Activated T-cell treated with anti-CD3 and anti-CD28 coated beads, Interleukin-2, amount 50 U/mL, for 48 hours (primary cell): ENCODE measurements around the gene POLR2H.

Source experiments
- DNase-seq, 2 experiments: peaks; one replicate each; pipeline ENCODE4 v3.0.0-alpha.2; 2020

POLR2H gene

DNA sequence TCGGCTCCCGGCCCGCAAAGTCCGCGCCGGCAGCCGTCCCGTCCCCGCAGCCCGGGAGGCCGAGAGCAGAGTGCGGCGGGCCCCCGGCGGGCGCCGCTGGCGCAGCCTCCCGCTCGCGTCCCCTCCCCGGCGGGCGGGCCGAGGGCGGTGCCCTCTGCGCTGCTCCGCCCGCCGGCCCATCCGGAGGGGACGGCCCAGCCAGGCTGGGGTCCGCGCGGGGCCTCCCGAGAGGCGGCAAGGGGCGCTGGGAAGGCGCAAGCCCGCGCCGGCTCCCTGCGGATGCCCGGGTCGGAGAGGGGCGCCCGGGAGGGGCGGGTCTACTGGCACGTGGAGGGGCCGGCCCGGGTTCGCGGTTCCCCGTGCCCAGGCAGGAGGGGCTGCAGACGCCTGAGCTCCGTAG, at the start of gene POLR2H, which contains the start of gene CLCN2:
TSS of gene POLR2H (plus strand) at position 179 of the 400 bp plus-strand sequence. CDS start 1,783 bp downstream, outside the sequence.
TSS of gene CLCN2 (minus strand) at position 74 of the 400 bp plus-strand sequence. CDS start 126 bp downstream, outside the sequence.
- DNase-seq = no peak

DNA sequence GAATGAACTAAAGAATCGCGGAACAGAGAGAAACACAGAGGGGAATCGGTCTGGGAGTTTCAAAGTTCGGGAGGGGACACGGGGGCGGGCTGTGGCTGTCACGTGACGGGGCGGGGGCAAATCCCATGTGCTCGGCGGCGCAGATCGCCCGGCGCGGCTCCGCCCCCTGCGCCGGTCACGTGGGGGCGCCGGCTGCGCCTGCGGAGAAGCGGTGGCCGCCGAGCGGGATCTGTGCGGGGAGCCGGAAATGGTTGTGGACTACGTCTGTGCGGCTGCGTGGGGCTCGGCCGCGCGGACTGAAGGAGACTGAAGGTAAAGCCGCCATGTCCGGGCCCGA, 47.2 kb upstream of the POLR2H start, which contains the start of gene EIF4G1:
TSS of gene EIF4G1 (plus strand) at position 244 of the 337 bp plus-strand sequence. CDS start 1,191 bp downstream, outside the sequence.
- DNase-seq = peak; percentile 92 to 94

DNA sequence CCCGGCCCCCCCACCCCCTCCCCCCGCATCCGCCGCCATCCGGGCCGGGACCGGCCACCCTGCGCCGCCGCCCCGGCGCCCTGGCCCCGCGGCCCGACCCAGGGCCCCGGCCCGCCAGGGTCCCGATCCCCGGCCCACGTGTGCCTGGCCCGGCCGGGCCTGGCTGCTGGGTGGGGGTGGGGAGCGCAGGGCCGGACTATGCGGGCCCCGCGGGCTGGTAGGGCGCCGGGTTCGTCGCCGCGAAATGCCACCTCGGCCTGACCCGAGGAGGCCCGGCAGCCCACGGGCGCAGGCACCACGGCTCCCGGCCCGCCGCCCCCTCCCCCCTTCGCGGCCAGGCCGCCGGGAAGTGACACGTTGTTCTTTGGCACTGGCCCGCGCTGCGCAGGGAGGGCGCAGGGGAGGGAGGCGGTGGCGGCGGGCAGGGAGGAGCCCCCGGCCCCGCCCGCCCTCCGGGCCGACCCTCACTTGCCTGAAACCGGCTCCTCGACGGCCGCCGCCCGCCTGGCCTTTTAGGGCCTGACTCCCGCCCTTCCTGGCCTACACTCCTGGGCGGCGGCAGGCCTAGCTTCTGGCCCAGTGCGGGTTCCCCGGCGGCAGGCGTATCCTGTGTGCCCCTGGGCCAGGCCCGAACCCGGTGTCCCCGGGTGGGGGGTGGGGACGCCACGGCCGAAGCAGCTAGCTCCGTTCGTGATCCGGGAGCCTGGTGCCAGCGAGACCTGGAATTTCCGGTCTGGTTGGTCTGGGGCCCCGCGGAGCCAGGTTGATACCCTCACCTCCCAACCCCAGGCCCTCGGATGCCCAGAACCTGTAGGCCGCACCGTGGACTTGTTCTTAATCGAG, 46.6 kb upstream of the POLR2H start:
- peak; percentile 63 to 72 for DNase-seq

DNA sequence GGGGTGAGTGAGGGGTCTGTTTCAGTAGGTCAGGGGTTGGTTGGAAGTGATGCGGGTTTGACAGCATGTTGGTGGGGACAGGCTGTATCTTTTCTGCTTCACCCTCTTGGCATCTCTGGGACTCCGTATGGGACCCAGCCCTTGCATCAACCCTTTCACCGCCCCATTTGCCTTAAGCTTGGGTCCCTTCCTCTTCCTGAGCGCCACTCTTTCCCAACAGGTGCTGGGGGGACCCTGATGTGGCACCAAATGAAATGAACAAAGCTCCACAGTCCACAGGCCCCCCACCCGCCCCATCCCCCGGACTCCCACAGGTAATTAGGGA, 46.0 kb upstream of the POLR2H start:
- DNase-seq = no peak

DNA sequence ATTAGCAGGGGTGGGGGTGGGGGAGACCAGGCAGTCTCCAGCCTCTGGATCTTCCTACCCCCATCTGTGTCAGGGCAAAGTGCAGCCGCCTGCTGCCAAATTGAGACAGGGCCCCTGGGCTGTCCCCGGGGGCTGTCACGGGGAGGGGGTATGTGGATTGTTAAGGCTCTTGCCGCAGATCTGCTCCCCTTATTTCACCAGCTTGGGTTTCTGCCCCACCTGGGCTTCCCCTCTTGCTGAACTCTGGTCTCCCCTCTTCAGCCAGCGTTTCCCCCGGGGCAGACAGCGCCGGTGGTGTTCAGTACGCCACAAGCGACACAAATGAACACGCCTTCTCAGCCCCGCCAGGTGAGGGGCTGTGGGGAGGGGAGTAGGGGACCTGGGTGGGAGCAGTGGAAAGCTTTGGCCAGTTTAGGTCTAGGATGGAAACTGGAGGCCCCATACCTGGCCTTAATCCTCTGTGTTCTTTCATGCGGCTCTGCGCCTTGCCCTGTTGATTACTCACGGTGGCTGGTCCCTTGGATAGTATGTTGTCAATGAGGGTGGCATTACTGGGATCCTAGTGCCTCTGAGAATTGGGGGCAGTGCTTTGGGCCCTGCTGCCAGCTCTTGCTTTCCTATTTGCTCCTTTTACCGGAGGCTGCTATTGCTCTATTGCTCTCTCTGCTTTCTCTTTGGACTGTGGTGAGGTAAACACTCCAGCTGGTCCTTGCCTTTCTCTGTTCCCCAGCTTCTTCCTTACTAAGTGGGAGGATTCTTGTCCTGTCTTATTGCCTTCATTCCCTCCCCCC, 45.4 kb upstream of the POLR2H start:
- DNase-seq = no peak

DNA sequence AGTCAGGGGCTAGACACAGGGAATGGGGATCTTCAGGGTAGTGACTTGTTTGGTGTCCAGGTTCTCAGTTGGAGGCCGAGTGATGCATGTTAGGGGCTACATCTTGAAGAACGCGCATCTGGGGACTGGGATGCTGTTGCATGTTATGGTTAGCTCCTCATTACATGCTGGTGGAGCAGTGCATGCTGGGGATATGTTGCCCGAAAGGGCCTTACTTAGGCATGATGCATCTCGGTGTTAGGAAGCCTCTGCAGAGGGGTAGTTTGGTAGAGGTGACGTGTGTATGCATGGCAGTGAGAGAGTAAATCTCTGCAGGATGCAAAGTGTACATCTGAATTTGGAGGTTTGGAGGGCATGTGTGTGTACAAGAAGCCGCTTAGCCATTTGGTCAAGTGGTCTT, 44.7 kb upstream of the POLR2H start:
- DNase-seq = no peak

DNA sequence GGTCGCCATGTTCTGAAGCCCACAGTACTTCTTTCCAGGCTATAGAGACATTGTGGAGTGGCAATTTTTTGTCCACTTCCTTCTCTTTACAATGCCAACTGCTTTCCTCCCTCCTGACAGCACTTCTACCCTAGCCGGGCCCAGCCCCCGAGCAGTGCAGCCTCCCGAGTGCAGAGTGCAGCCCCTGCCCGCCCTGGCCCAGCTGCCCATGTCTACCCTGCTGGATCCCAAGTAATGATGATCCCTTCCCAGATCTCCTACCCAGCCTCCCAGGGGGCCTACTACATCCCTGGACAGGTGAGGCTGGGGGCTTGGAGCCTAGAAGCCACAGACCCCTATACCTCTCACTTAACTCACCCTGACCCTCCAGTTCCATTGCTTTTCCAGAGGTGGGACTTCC, 44.3 kb upstream of the POLR2H start:
- DNase-seq = no peak

DNA sequence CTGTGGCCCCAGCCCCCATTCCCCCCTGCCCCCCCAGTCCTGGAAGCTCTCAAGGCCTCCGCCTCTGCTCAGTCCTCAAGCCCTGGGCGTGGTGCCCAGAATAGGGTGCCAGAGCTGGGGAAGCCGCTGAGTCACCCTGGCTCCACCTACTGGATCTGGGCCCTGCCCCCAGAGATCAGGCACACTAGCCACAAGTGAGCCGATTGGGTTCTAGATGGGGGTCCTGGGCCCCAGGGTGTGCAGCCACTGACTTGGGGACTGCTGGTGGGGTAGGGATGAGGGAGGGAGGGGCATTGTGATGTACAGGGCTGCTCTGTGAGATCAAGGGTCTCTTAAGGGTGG, 41.4 kb upstream of the POLR2H start:
- DNase-seq = peak in 1 of 2 experiments; percentile 72

DNA sequence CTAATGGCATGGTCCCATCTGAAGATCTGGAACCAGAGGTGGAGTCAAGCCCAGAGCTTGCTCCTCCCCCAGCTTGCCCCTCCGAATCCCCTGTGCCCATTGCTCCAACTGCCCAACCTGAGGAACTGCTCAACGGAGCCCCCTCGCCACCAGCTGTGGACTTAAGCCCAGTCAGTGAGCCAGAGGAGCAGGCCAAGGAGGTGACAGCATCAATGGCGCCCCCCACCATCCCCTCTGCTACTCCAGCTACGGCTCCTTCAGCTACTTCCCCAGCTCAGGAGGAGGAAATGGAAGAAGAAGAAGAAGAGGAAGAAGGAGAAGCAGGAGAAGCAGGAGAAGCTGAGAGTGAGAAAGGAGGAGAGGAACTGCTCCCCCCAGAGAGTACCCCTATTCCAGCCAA, 39.8 kb upstream of the POLR2H start:
- no peak for DNase-seq

DNA sequence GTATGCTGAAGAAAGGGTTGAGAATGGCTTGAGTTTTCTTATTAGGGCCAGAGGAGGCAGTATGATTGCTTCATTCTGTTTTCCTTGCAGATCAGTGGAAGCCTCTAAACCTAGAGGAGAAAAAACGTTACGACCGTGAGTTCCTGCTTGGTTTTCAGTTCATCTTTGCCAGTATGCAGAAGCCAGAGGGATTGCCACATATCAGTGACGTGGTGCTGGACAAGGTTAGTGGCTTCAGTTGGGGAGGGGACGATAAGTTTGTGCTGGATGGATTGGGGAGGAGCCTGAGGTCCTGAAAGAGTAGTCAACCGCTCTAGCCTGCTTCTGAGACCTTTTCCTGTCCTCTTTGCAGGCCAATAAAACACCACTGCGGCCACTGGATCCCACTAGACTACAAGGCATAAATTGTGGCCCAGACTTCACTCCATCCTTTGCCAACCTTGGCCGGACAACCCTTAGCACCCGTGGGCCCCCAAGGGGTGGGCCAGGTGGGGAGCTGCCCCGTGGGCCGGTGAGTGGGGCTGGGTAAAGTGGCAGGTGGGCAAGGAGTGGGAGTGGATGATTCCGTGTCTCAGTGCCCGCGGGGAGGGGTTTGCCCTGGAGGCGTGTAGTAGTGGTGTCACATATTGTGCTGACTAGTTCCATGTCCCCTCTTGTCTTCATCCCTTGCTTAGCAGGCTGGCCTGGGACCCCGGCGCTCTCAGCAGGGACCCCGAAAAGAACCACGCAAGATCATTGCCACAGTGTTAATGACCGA, 38.6 kb upstream of the POLR2H start:
- no peak for DNase-seq

DNA sequence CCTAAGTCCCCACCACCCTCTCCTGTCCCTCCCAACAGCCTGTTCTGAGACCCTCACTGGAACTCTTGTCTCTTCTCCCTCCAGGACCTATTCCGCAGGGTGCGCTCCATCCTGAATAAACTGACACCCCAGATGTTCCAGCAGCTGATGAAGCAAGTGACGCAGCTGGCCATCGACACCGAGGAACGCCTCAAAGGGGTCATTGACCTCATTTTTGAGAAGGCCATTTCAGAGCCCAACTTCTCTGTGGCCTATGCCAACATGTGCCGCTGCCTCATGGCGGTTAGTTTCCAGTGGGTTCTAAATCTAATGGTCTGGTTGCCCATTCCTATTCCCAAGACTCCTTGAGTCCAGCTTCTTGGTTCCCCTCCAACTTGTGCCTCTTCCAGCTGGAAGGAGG, 37.8 kb upstream of the POLR2H start:
- no peak for DNase-seq

DNA sequence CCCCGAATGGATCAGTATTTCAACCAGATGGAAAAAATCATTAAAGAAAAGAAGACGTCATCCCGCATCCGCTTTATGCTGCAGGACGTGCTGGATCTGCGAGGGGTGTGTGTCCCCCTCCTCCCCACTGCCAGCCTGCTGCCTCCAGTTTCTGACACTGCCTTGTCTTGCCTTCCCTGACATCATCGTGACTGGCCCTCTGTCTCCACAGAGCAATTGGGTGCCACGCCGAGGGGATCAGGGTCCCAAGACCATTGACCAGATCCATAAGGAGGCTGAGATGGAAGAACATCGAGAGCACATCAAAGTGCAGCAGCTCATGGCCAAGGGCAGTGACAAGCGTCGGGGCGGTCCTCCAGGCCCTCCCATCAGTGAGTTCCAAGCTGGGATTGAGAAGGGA, 36.2 kb upstream of the POLR2H start:
- no peak for DNase-seq

DNA sequence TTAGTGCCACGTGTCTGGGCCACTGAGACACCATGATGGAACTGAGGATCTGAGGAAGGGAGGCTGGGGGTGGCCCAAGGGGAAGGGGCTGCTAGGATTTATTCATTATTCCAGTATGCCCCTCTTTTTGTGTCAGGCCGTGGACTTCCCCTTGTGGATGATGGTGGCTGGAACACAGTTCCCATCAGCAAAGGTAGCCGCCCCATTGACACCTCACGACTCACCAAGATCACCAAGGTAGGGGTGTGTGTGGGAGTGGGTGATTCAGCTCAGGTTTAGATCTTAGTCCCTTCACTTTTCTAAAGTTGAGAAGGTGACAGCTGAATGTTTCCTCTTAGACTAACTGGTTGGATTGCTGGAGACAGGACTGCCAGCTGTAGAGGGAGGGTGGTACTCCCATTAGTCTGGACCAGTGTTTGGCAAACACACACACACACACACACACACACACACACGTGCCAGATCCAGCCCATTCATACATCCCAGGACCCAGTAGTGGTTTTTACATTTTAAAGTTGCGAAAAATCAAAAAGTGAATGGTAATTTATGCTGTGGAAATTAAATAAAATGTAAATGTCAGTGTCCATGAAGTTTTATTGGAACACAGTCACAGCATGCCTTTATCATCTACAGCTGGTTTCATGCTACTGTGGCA, 35.7 kb upstream of the POLR2H start:
- peak; percentile 63 to 66 for DNase-seq

DNA sequence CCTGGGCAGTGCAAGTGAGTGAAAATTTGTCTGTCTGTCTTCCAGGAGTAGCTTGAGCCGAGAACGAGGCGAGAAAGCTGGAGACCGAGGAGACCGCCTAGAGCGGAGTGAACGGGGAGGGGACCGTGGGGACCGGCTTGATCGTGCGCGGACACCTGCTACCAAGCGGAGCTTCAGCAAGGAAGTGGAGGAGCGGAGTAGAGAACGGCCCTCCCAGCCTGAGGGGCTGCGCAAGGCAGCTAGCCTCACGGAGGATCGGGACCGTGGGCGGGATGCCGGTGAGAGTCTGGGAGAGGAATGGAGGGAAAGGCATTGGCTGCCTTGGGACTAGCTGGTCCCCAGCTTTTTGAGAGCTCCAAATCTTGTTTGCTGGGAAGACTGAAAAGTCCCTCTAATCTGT, 34.3 kb upstream of the POLR2H start:
- DNase-seq = no peak

DNA sequence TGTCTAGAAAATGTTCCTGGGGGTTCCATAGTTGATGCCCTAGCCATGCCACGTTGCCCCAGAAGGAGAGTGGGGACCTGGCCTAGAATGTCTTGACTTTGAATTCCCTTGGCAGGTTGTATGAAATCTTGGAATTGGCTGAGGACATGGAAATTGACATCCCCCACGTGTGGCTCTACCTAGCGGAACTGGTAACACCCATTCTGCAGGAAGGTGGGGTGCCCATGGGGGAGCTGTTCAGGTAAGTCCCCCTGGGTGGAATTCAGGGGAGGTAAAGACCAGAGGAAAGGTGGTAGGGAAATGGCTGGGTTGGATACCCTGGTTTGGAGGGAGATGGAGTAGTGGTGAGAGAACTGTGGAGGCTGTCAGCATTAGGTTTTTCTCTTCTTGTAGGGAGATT, 33.0 kb upstream of the POLR2H start:
- no peak for DNase-seq

DNA sequence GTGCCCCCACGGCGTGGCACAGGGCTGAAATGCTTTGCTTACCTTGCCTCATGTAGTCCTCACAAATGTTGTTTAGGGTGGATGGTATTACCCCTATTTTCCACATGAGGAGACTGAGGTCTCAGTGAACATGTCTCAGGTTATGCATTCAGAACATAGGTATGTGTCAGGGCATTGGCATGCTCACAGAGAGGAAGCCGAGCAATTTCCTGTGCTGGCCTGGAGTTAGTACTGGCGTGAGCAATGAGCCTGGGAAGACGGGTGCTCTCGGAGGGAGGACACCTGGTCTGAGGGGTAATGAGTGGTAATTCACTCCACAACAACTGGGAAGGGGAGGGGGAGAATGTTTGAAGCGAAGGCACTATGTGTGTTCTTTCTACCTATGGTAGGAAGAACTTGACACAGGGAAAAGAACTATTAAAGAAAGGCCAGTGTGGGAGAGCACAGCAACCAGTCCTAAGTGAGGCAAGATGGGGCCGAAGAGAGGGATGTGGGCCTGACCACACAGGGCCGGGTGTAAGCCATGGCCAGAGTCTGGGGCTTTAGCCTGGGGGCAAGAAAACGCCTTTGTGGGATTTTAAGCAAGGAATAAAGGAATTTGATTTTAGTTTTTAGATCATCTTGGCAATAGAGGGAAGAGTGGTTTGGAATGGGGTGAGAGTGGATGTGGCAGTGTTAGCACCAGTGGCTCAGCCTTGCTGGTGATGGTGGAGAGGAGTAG, 29.0 kb upstream of the POLR2H start:
- no peak for DNase-seq

DNA sequence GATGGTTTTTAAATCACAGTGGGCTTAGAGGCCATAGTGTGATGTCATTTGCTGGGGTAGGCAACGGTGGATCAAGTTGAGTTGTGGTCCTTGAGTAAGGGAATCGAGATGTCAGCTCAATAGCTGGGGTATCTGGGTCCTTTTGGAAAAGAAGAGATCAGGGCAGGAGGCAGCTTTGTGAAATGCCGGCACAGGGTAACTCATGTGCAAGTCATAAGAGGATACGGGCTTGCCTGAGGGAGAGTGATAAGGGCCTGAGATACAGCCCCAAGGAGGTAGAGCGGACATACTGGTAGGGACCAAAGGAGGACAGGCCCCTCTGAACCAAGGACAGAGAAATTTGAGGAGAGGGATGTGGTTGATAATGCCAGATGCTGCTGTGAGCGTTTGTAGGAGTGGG, 28.3 kb upstream of the POLR2H start:
- no peak for DNase-seq

DNA sequence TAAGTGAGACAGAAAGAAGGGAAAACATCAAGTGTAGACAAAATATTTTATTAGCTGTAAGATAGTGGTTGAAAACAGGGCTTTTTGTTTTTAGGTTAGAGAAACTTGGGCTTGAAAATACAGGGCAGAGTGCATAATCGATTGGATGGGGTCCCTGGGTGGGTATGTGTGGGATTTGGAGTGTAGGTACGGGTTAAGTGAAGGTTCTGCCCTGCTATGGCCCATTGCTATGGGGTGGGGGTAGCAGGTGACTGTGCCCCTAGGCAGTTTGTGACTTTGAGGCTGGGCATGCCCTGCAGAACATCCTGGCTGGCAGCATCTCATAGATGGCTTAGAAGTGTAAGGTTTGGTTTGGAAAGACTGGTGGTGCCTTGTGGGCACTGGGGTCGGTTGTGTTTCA, 27.8 kb upstream of the POLR2H start:
- DNase-seq = no peak

DNA sequence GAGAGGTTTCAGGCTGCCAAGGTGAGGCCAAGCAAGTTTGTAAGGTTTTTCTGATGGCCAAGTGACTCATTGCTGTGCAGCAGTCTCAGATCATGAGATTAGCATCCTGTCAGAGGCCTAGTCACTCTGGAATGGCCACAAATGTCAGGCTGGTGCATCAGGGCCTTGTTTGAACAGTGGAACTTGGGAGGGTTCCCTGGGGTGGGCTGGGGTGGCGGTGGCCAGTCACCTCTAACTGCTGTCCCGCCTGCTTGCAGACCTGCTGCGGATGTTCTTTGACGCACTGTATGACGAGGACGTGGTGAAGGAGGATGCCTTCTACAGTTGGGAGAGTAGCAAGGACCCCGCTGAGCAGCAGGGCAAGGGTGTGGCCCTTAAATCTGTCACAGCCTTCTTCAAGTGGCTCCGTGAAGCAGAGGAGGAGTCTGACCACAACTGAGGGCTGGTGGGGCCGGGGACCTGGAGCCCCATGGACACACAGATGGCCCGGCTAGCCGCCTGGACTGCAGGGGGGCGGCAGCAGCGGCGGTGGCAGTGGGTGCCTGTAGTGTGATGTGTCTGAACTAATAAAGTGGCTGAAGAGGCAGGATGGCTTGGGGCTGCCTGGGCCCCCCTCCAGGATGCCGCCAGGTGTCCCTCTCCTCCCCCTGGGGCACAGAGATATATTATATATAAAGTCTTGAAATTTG, 26.9 kb upstream of the POLR2H start:
- DNase-seq = peak; percentile 66 to 67

DNA sequence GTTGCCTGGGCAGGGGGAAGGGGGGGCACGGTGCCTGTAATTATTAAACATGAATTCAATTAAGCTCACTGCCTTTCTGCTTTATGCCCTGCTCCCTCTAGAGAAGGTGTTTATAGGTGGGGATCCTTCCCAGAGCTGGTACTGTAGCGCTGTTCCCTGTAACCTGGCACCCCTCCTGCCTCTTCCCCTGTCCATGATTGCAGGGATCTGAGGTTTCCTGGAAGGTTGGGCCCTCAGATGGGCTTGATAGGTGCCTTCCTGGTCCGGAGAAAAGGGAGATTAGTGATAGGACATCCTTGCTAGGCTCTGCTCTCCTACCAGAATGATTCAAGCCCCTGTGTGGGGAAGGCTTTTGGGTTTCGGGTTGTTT, 26.2 kb upstream of the POLR2H start:
- no peak for DNase-seq

DNA sequence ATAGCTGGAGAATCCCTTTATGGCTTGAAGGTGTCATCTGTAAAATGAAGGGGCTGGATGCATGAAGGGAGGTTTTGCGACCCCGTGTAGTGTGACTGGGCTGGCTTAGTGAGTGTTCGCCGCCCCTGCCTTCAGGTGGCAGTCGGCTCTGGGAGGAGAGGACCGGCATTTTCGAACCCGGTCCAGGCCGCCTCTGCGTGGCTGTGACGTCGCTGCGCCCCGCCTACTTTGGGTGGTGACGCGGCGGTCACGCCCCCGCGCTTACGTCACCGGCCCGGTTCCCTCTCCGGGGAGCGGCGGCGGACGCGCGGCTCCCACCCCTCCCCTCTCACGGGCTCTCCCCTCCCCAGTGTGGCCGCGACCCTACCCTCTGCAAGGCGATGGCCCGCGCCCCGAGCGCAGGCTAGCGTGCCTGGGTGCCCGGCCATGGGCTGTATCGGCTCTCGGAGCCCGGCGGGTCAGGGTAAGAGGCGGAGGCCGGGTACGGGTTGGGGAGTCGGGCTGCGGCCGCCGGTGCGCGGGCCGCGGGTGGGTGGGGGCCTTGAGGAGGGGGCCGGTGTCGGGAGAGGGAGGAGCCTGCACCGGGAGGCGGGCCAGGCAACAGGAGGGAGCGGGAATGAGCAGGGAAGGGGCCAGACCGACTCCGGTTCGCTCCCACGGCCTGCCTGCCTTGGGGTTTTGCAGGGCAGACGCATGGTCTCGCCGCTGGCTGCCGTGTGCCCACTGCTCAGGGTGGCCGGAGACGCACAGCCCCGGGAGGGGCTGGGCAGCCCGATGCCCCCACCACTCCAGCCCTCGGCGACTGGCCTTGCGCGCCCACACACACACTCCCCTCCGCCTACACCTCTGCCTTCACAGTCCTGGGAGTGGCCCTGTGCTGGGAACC, 25.6 kb upstream of the POLR2H start:
- peak; percentile 91 to 94 for DNase-seq
